HepG2 (cell line): ENCODE results near the gene PLD3. TPM values are rescaled to one million over a fixed set of nuclear protein-coding genes. Genes with fewer than 3 reads are reported as not detected.

Experiments used
- ATAC-seq: fragments of 200-7000 bp; cut with Tn5 transposase; 3 replicates; pipeline ENCODE4 v1.9.1; 2020; ENCODE audit warnings: mild to moderate bottlenecking, moderate library complexity
- BruUV-seq: library from RNA; stranded (reverse); fragments of 400-500 nt; replicated peaks from 2 replicates; lab custom pipeline; 2021; lab: Mats Ljungman, UMichigan
- CTCF ChIA-PET: fragments of 300-600 bp; formaldehyde crosslinking; extraction: SDS; loops from one replicate; lab custom pipeline; 2021; ENCODE audit warnings: low total read pairs, inconsistent platforms, low intra/inter-chr PET ratio; lab: Yijun Ruan, JAX
- POLR2A ChIA-PET: fragments of 350-600 bp; sonication (Branson Sonifier 250); formaldehyde crosslinking; loops from one replicate; lab custom pipeline; 2020; ENCODE audit warnings: antibody characterized with exemption, inconsistent platforms; lab: Yijun Ruan, JAX
- DNase-seq: peaks from one replicate; pipeline ENCODE4 v3.0.0-alpha.2; 2015; ENCODE audit warnings: low spot score
- FAIRE-seq: peaks from 3 replicates; lab custom pipeline; 2011; peaks lifted over from hg19 to GRCh38; lab: Jason Lieb, UNC
- H2AFZ ChIP-seq: one replicate; pipeline ENCODE4 v1.6.1; 2011; ENCODE audit warnings: low read length, inconsistent platforms
- H3K27ac ChIP-seq: fragments of 300-600 bp; 3 replicates; pipeline ENCODE4 v1.8.0; 2011; ENCODE audit warnings: mixed run types, mild to moderate bottlenecking, mixed read lengths, low read length, inconsistent platforms; ENCODE audit not compliant: insufficient read depth; ENCODE audit errors: extremely low read length
- H3K27me3 ChIP-seq, 2 experiments: fragments of 200-600 bp in 1 of 2; 2 replicates in 1 of 2; 3 replicates in 1 of 2; pipeline versions ENCODE4 v1.6.0 to v1.8.0; 2011; ENCODE audit warnings: low read length in 2 of 2, mild to moderate bottlenecking in 2 of 2, moderate library complexity in 2 of 2, inconsistent platforms in 1 of 2; ENCODE audit not compliant: insufficient read depth in 2 of 2, control insufficient read depth in 1 of 2
- H3K36me3 ChIP-seq, 2 experiments: fragments of 200-600 bp in 1 of 2; replicated peaks in 1 of 2; 2 replicates in 1 of 2; 3 replicates in 1 of 2; pipeline versions ENCODE4 v1.5.1 to v1.8.0; 2011; ENCODE audit warnings: low read length in 2 of 2, inconsistent platforms in 1 of 2; ENCODE audit not compliant: insufficient read depth in 2 of 2, control insufficient read depth in 1 of 2
- H3K4me1 ChIP-seq: 2 replicates; pipeline ENCODE4 v1.5.1; 2012; ENCODE audit warnings: low read length, inconsistent platforms; ENCODE audit not compliant: insufficient read depth
- H3K4me2 ChIP-seq: 2 replicates; pipeline ENCODE4 v1.6.0; 2011; ENCODE audit warnings: low read depth, low read length, inconsistent platforms
- H3K4me3 ChIP-seq, 3 experiments: fragments of 200-600 bp in 1 of 3; sonication (generic), shearing (Covaris generic) in 1 of 3; replicated peaks in 1 of 3; 2 replicates each; pipeline ENCODE4 v1.5.1; 2011 to 2016; ENCODE audit warnings: low read length in 3 of 3, inconsistent platforms in 2 of 3, low read depth in 2 of 3, mild to moderate bottlenecking in 2 of 3, control low read depth in 1 of 3, mixed read lengths in 1 of 3; ENCODE audit not compliant: insufficient read depth in 1 of 3
- H3K79me2 ChIP-seq: one replicate; pipeline ENCODE4 v1.6.1; 2011; ENCODE audit warnings: low read length, inconsistent platforms; ENCODE audit not compliant: insufficient read depth
- H3K9ac ChIP-seq: 2 replicates; pipeline ENCODE4 v1.6.0; 2011; ENCODE audit warnings: mild to moderate bottlenecking, low read depth, low read length, inconsistent platforms; ENCODE audit not compliant: insufficient read depth
- H3K9me3 ChIP-seq: 2 replicates; pipeline ENCODE4 v1.5.1; 2012; ENCODE audit warnings: mild to moderate bottlenecking, low read length
- H4K20me1 ChIP-seq: 2 replicates; pipeline ENCODE4 v1.6.0; 2011; ENCODE audit warnings: inconsistent platforms, mild to moderate bottlenecking, low read length, moderate library complexity; ENCODE audit not compliant: insufficient read depth
- GRHL1 ChIP-seq: sonication (generic); formaldehyde crosslinking; conservative IDR thresholded peaks from 2 replicates; pipeline ENCODE4 v1.8.0; 2022; ENCODE audit warnings: missing genetic modification reagents
- PHF21A ChIP-seq: sonication (generic); formaldehyde crosslinking; IDR thresholded peaks from 2 replicates; pipeline ENCODE4 v1.5.0; 2020; ENCODE audit warnings: mild to moderate bottlenecking, missing genetic modification reagents
- RORA ChIP-seq: sonication (generic); formaldehyde crosslinking; IDR thresholded peaks from 2 replicates; pipeline ENCODE4 v1.5.0; 2020; ENCODE audit warnings: mild to moderate bottlenecking, missing genetic modification reagents, moderate library complexity
- SKI ChIP-seq: fragments of 450-650 bp; IDR thresholded peaks from one replicate; pipeline ENCODE4 v1.6.1; 2018; ENCODE audit warnings: mild to moderate bottlenecking; ENCODE audit not compliant: partially characterized antibody
- TARDBP ChIP-seq: sonication (generic); formaldehyde crosslinking; IDR thresholded peaks from 2 replicates; pipeline ENCODE4 v1.8.0; 2022; ENCODE audit warnings: mild to moderate bottlenecking, missing genetic modification reagents
- THAP8 ChIP-seq: sonication (generic); formaldehyde crosslinking; IDR thresholded peaks from 2 replicates; pipeline ENCODE4 v1.5.1; 2020; ENCODE audit warnings: missing genetic modification reagents, mild to moderate bottlenecking, borderline replicate concordance
- ZNF121 ChIP-seq: sonication (generic); formaldehyde crosslinking; IDR thresholded peaks from 2 replicates; pipeline ENCODE4 v1.5.0; 2020; ENCODE audit warnings: mild to moderate bottlenecking, missing genetic modification reagents
- ZNF17 ChIP-seq: sonication (generic); formaldehyde crosslinking; IDR thresholded peaks from 2 replicates; pipeline ENCODE4 v1.5.0; 2020; ENCODE audit warnings: mild to moderate bottlenecking, missing genetic modification reagents
- ZNF597 ChIP-seq: sonication (generic); formaldehyde crosslinking; IDR thresholded peaks from 2 replicates; pipeline ENCODE4 v1.5.0; 2020; ENCODE audit warnings: missing genetic modification reagents
- WGBS: methylation state at CpG from one replicate; pipeline ENCODE4 v1.1.6; 2017; ENCODE audit warnings: low lambda C conversion rate; 5-methylcytosine and 5-hydroxymethylcytosine counted together
- in situ Hi-C: cut with HindIII; loops from 2 replicates; pipeline ENCODE4 v1.10.0; 2017; ENCODE audit warnings: low pct_unique_long_range_greater_than_20kb; ENCODE audit not compliant: extremely low pct_ligation_motif_present
- intact Hi-C: fragments of 100-400 bp; cut with micrococcal nuclease; formaldehyde crosslinking; loops from one replicate; pipeline ENCODE4 v1.10.0; 2022; ENCODE audit not compliant: unreplicated experiment
- polyA plus RNA-seq, 8 experiments: library from polyadenylated mRNA; depleted of rRNA in 3 of 8; stranded (reverse) in 7 of 8; unstranded in 1 of 8; fragments of >200 nt; fragmentation: Illumina TruSeq in 4 of 8; extraction: Trizol in 4 of 8; gene quantifications; 2 replicates each; pipeline versions ENCODE4 v1.2.1 to v1.2.3, GENCODE V29; 2011 to 2016; ENCODE audit warnings: low read depth in 4 of 8, missing spikeins in 1 of 8, mixed read lengths in 1 of 8; ENCODE audit not compliant: insufficient read depth in 1 of 8
- total RNA-seq, 5 experiments: library from RNA; depleted of rRNA; stranded (reverse); fragments of >200 nt; fragmentation: Illumina TruSeq; extraction: Trizol; gene quantifications; 2 replicates each; pipeline ENCODE4 v1.2.3, GENCODE V29; 2016; ENCODE audit warnings: low read depth in 1 of 5
- TF ChIP-seq, protein P1 (sequence below), 2 experiments: sonication (generic) in 1 of 2; formaldehyde crosslinking in 1 of 2; IDR thresholded peaks; 2 replicates each; pipeline versions ENCODE4 v1.4.0 to v1.6.1; 2018 to 2020; ENCODE audit warnings: missing genetic modification reagents in 2 of 2, borderline replicate concordance in 1 of 2, low read depth in 1 of 2, mild to moderate bottlenecking in 1 of 2, missing biosample characterization in 1 of 2

PLD3 gene
- total and polyA plus RNA-seq, 2 of the 13 experiments (the other 11 are each of a cell fraction or from before 2014, with no cell fraction given), result 45.7 to 164 TPM

GRCh38 chr19:40423938-40424337 lies 75.4 kb downstream of the PLD3 start:
- peak overlapping the region; percentile 99; the same call in 1 of the 2 replicates for H3K4me2 ChIP-seq

GRCh38 chr19:40424637-40425449 lies 76.3 kb downstream of the PLD3 start:
- FAIRE-seq, result no peak
- H3K9ac ChIP-seq, result peak overlapping the region; percentile 85
- ATAC-seq, result no peak
- H3K79me2 ChIP-seq, result peaks cover 10% of the 10 kb centered on the region
- H3K9me3 ChIP-seq, result no peaks in the 10 kb centered on the region
- BruUV-seq, result no TSS peak
- CTCF ChIA-PET, result interaction anchor here (1.0 kb wide), 1 partner anchor 19 kb away, joined by 4 read pairs; the partner anchor contains the start of gene SERTAD3
- no peak for DNase-seq
- H3K4me1 ChIP-seq, result peaks cover 49% of the 10 kb centered on the region
- WGBS, result 5% methylated on average over 19 of the region's 28 CpGs
- peaks cover 0 to 2% of the 10 kb centered on the region in 2 experiments; a peak in 1 of 5 replicates for H3K36me3 ChIP-seq
- H3K27me3 ChIP-seq, result no peaks in the 10 kb centered on the region; a peak in 1 of 5 replicates
- H4K20me1 ChIP-seq, result no peaks in the 10 kb centered on the region
- intact Hi-C loops (loop anchor here (10.0 kb wide), 1 partner anchor 80 kb away; the partner anchor contains the start of genes C19orf47 and PLD3), in situ Hi-C loops (no loop called here)
- peak overlapping the region; percentile 99 for H3K4me2 ChIP-seq
- H2AFZ ChIP-seq, result no peak overlapping the region
- H3K4me3 ChIP-seq, result peak overlapping the region; percentile 63 to 94 (median 86)
- peak overlapping the region; percentile 96 for H3K27ac ChIP-seq
- POLR2A ChIA-PET, result interaction anchor here (2.5 to 4.5 kb wide), 3 partner anchors 10 to 40 kb away, joined by 36 to 80 read pairs (median 47); partner anchors contain the start of genes BLVRB, SERTAD3 and SPTBN4
- TF ChIP-seq, protein P1, sequence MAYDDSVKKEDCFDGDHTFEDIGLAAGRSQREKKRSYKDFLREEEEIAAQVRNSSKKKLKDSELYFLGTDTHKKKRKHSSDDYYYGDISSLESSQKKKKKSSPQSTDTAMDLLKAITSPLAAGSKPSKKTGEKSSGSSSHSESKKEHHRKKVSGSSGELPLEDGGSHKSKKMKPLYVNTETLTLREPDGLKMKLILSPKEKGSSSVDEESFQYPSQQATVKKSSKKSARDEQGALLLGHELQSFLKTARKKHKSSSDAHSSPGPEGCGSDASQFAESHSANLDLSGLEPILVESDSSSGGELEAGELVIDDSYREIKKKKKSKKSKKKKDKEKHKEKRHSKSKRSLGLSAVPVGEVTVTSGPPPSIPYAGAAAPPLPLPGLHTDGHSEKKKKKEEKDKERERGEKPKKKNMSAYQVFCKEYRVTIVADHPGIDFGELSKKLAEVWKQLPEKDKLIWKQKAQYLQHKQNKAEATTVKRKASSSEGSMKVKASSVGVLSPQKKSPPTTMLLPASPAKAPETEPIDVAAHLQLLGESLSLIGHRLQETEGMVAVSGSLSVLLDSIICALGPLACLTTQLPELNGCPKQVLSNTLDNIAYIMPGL (CRISPR knock-in tag; IDR thresholded peaks at IDR 0.05; ENCODE audit: borderline replicate concordance in 1 of 2, low read depth in 1 of 2), result peak in 1 of 2 experiments; percentile 11; a peak in 1 of 4 replicates
- TF ChIP-seq ZNF597 (CRISPR knock-in tag) (no peak), PHF21A (CRISPR knock-in tag) (no peak), THAP8 (peak; percentile 50; the same call in 1 of the 2 replicates), ZNF17 (CRISPR knock-in tag) (no peak), RORA (CRISPR knock-in tag) (no peak), GRHL1 (CRISPR knock-in tag) (no peak)

More at GRCh38 chr19:40423938-40424337, 75.4 kb downstream of the PLD3 start:
- no peak for TF ChIP-seq TARDBP (CRISPR knock-in tag)
- TF ChIP-seq ZNF121 (CRISPR knock-in tag), result 0 out of 2 replicates have a peak, but pooled peaks have one; percentile 11
- no peak for TF ChIP-seq SKI
- DNase-seq (no peak), FAIRE-seq (no peak), ATAC-seq (no peak)
- no peak overlapping the region for H2AFZ ChIP-seq
- peaks cover 55% of the 10 kb centered on the region for H3K4me1 ChIP-seq
- POLR2A ChIA-PET, result interaction anchor here (3.6 to 4.5 kb wide), 2 partner anchors 11 to 41 kb away, joined by 36 to 47 read pairs; partner anchors contain the start of genes BLVRB and SPTBN4
- in situ Hi-C loops (no loop called here), intact Hi-C loops (loop anchor here (10.0 kb wide), 1 partner anchor 79 kb away; the partner anchor contains the start of genes C19orf47 and PLD3)
- H3K27ac ChIP-seq, result no peak overlapping the region
- H3K9me3 ChIP-seq, result no peaks in the 10 kb centered on the region
- CTCF ChIA-PET, result no interaction called here
- H4K20me1 ChIP-seq, result no peaks in the 10 kb centered on the region
- H3K36me3 ChIP-seq, result peaks cover 0 to 2% of the 10 kb centered on the region in 2 experiments; a peak in 1 of 5 replicates
- no peak overlapping the region for H3K4me3 ChIP-seq
- 98% methylated on average over 6 of the region's 6 CpGs for WGBS
- no TSS peak for BruUV-seq
- peaks cover 10% of the 10 kb centered on the region for H3K79me2 ChIP-seq
- no peaks in the 10 kb centered on the region; a peak in 1 of 5 replicates for H3K27me3 ChIP-seq
- H3K9ac ChIP-seq, result no peak overlapping the region
